ENCODE measurements around the gene SPAG5.

The SPAG5 gene

DNA sequence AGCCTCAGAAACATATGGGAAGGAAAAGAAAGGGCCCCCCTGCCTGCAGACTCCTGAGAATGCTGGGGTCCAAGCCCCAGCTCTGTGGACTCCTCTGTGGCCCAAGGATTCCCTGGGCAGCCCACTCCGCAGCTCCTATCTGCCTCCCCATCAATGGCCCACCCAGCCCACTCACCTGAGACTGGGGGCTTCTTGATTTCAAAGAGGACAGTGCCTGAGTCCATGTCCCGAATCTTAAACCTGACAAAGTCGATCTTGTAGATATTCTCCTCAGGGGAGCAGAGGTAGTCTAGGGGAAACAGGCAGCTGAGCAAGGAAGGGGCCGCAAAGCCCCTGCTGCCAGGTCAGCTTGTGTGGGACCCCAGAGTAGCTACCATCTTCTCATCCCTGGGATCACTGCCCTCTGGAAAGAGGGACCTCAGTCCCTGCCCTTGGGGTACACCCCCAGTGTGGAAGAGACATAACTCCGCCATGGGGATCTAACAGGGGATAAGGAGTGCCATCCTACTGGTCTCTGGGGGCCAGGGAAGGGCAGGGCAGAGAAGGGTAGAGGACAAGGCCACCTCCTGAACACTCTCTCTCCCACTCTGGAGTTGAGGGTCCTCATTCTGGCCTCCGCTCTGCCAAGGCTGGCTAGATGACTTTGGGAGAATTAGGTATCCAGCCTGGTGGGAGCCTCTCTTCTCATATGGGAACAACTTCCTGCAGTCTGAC, 50.3 kb downstream of the SPAG5 start:
- FAIRE-seq, result no peak
- TF ChIP-seq POLR2AphosphoS5 (IDR thresholded peaks at IDR 0.05; ENCODE audit: low read depth, low read length) (no peak), POLR2A (IDR thresholded peaks at IDR 0.05; ENCODE audit: low read depth, low read length) (no peak), TAF1 (IDR thresholded peaks at IDR 0.05; ENCODE audit: borderline replicate concordance, low read depth, low read length) (no peak)
- no peak for DNase-seq (ENCODE audit: insufficient read length)

DNA sequence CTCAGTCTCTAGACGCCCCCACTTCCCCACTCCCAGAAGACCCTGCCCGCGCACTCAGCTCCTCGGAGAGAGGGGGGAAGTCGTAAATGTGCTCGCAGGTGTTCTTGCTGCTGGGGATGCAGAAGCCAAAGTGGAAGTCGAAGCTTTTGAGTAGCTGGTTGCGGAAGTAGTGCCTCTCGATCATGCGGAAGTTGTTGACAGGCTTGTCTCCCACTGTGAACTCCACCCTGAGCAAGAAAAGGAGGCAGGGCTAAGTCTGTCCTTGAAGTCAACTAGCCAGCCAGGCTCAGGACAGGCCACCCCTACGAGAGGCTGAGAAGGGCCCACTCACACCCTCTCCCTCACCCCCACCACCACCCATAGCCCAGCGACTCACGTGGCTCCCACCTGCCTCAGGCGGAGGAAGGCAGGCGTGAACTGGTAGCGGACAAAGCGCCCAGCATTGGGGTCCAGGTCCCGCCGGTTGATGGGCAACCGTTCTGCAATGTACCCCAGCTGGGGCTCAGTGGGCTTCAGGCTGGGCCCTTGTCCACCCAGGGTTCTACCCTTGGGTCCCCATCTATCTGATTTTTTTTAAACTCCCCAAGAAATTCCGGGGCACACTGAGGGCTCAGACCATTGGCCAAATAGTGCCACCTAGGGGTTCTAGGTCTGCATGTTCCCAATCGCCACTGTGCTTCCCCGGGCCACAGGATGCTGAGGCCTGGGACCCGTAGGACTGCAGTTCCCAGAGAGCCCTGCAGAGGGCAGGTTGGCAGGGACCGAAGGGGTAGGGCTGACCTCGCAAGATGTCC, 51.0 kb downstream of the SPAG5 start:
- DNase-seq (ENCODE audit: insufficient read length) (peak; percentile 79), FAIRE-seq (peak; percentile 98)
- TF ChIP-seq TAF1 (IDR thresholded peaks at IDR 0.05; ENCODE audit: borderline replicate concordance, low read depth, low read length) (no peak), POLR2A (IDR thresholded peaks at IDR 0.05; ENCODE audit: low read depth, low read length) (no peak), POLR2AphosphoS5 (IDR thresholded peaks at IDR 0.05; ENCODE audit: low read depth, low read length) (no peak)

DNA sequence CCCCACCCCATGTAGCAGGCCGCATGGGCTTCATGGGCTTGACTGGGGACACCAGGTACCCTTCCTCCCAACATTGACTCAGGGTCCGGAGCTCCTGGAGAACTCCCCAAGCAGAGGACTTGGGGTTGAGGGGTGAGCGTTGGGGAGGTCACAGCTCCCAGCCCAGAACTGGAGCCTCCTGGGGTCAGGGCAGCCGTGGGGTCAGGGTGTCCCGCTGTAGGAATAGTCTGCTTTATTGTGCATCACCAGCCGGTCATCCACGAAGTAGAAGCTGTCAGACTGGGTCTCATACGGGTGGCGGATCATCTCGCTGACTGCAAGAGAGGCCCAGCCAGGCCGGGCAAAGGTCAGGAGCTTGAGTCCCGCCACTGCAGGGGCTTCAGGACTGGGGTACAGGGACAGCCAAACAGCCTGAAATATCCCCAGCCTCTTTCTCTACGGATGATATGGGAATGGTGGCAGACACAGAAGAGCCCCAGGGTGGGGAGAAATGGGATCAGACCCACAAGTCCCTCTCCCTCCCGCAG, 51.7 kb downstream of the SPAG5 start:
- TF ChIP-seq TAF1 (IDR thresholded peaks at IDR 0.05; ENCODE audit: borderline replicate concordance, low read depth, low read length), result no peak
- no peak for TF ChIP-seq POLR2A (IDR thresholded peaks at IDR 0.05; ENCODE audit: low read depth, low read length)
- TF ChIP-seq POLR2AphosphoS5 (IDR thresholded peaks at IDR 0.05; ENCODE audit: low read depth, low read length), result no peak
- FAIRE-seq (no peak), DNase-seq (ENCODE audit: insufficient read length) (no peak)

DNA sequence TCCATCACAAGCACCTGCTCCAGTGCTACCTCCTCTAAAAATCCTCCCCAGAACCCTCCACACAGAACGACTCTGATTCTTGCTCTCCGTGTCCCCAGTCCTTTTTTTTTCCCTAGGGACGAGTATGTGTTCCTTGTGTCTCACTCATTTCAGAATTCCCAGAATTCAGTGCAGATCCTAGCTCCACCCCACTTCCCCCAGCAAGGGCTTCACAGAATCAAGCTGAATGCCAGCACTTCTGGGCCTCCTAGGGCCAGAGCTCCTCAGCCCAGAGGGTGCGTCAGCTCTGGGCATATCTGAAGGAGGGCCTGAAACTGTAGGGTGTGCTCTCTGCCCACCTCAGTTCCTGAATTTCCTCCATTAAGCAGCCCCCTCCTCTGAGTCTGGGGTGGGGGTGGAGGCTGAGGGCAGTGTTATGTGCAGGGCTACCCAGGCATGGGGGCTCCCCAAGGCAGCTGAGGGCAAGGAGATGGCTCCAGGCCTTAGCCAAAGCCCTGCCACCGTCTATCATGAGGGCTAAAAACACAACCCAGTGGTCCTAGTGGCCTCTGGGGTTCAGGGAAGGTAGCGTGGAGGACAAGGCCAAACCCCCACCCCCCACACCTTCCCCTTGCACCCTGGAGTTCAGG, 52.9 kb downstream of the SPAG5 start:
- TF ChIP-seq POLR2AphosphoS5 (IDR thresholded peaks at IDR 0.05; ENCODE audit: low read depth, low read length), result no peak
- TF ChIP-seq POLR2A (IDR thresholded peaks at IDR 0.05; ENCODE audit: low read depth, low read length), result 0 out of 2 replicates have a peak, but pooled peaks have one; percentile 11
- no peak for TF ChIP-seq TAF1 (IDR thresholded peaks at IDR 0.05; ENCODE audit: borderline replicate concordance, low read depth, low read length)
- FAIRE-seq, result no peak
- DNase-seq (ENCODE audit: insufficient read length), result no peak

DNA sequence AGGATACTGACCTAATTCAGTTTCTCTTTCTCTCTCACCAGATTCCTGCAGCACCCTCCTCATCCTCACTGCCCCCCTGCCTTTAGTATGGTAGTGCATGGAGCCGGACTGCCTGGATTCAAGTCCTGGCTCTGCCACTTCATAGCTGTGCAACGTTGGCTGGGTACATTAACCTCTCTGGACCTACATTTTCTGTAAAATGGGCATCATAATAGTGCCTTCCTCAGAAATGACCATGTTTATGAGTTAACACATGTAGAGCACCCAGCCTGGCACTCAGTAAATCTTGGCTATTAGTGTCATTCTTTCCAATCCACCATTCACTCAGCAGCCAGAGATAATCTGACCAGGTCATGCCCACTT, 53.7 kb downstream of the SPAG5 start:
- TF ChIP-seq POLR2AphosphoS5 (IDR thresholded peaks at IDR 0.05; ENCODE audit: low read depth, low read length) (no peak), TAF1 (IDR thresholded peaks at IDR 0.05; ENCODE audit: borderline replicate concordance, low read depth, low read length) (no peak), POLR2A (IDR thresholded peaks at IDR 0.05; ENCODE audit: low read depth, low read length) (no peak)

DNA sequence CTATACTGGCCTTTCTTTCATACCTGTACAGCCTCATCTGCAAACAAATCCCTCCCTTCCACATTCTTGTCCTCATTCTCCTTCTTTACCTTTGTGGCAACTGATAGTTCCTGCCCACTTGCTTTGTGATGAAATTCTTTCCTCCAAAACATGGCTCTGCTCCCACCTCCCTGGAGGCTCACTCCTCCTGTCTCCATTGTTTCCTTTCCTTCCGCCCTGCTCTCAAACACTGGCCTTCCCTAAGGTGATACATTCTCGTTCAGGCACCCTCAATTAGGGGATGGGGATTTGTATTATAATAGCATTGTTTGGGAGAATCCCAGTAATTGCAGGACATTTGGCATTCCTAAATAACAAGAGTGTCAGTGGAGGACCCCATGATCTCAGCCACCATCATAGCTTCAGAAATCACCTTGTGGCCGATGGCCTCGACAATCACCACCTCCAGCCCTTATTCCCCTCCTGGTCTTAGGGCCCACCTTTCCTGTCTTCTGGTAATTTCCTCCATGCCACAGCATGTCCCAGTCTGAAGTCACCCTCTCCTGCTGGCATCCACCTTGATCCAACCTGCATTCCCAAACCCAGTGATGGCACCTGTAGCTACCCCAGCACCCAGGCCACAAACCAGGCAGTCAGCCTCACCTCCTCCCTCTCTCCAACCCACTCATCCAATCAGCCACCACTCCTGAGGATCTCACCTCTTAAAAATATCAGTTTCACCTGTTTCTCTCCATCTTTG, 54.3 kb downstream of the SPAG5 start:
- TF ChIP-seq POLR2AphosphoS5 (IDR thresholded peaks at IDR 0.05; ENCODE audit: low read depth, low read length) (no peak), POLR2A (IDR thresholded peaks at IDR 0.05; ENCODE audit: low read depth, low read length) (no peak)
- FAIRE-seq, result no peak
- no peak for DNase-seq (ENCODE audit: insufficient read length)

More for the DNA sequence above, 53.7 kb downstream of the SPAG5 start:
- FAIRE-seq (no peak), DNase-seq (ENCODE audit: insufficient read length) (no peak)

DNA sequence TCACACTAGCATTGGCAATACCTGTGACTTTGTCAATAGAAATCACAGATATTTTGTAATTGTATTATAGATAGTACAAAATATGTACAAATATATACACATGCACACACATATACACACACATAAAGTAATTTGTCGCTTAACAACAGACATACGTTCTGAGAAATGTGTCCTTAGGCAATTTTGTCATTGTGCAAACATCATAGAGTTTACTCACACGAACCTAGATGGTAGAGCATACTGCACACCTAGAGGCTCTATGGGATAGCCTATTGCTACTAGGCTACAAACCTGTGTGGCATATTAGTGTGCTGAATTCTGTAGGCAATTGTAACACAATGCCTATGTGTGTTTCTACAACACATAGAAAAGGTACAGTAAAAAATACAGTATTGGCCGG, 57.4 kb downstream of the SPAG5 start:
- TF ChIP-seq POLR2A (IDR thresholded peaks at IDR 0.05; ENCODE audit: low read depth, low read length) (no peak), POLR2AphosphoS5 (IDR thresholded peaks at IDR 0.05; ENCODE audit: low read depth, low read length) (no peak), TAF1 (IDR thresholded peaks at IDR 0.05; ENCODE audit: borderline replicate concordance, low read depth, low read length) (no peak)
- no peak for DNase-seq (ENCODE audit: insufficient read length)

DNA sequence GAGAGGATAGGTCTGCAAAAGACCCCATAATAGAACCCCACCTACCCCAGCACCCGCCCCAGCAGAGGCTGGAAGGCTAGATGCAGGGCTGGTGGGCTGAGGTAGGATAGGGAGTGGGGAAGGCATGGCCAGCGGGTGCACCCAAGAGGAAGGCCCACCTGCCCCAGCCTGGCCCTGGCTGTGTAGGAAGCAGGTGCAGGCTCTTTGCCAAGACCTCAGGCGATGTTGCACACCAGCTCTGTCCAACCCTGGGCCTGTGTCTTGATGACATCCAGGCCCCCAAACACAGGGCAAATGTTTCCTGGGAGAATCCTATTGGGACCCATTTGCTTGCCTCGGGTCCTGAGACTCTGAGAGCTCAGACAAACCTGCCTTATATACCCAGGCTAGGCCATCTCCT, 58.6 kb downstream of the SPAG5 start:
- DNase-seq (ENCODE audit: insufficient read length) (no peak), FAIRE-seq (no peak)
- no peak for TF ChIP-seq TAF1 (IDR thresholded peaks at IDR 0.05; ENCODE audit: borderline replicate concordance, low read depth, low read length)
- TF ChIP-seq POLR2A (IDR thresholded peaks at IDR 0.05; ENCODE audit: low read depth, low read length), result no peak
- no peak for TF ChIP-seq POLR2AphosphoS5 (IDR thresholded peaks at IDR 0.05; ENCODE audit: low read depth, low read length)

More for the DNA sequence above, 57.4 kb downstream of the SPAG5 start:
- FAIRE-seq, result no peak

DNA sequence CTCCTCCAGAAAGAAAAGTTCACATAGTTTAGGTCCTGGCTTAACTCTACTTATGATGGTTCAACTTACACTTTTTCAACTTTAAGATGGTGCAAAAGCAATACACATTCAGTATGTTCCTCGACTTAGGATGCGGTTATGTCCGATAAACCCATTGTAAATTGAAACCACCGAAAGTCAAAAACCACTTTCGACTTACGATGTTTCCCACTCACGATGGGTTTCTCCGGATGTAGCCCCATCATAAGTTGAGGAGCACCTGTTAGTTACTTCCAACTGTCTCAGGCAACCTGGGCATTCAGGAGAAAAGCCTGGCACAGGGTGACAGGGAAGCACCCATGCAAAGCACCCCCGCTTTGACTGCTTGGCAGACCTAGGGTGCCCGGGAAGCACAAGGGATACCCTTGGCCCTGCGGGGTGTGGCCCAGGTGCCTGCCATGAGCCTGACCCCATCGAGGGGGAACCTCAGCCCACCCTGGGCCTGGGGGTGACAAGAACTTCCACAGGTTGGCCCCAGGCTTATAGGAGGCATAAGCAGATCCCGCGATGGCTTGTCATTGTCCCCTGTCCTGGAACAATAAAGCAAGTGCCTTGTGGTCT, 60.4 kb downstream of the SPAG5 start:
- FAIRE-seq, result no peak
- no peak for DNase-seq (ENCODE audit: insufficient read length)
- no peak for TF ChIP-seq POLR2A (IDR thresholded peaks at IDR 0.05; ENCODE audit: low read depth, low read length)
- no peak for TF ChIP-seq TAF1 (IDR thresholded peaks at IDR 0.05; ENCODE audit: borderline replicate concordance, low read depth, low read length)
- TF ChIP-seq POLR2AphosphoS5 (IDR thresholded peaks at IDR 0.05; ENCODE audit: low read depth, low read length), result no peak

DNA sequence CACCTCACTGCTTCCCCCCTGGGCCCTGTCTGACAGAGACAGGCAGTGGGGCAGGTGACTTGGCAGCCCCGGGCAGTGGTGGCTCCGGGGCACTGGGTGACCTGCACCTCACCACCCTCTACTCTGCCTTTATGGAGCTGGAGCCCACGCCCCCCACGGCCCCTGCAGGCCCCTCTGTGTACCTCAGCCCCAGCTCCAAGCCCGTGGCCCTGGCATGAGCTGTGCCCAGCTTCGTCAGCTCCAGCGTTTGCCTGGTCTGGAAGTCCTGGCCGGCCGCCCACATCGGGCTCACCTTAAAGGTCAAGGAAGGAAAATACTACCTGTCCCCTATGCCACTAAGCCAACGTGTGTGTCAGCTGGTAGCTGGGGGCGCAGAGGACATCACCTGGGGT, 61.6 kb downstream of the SPAG5 start:
- FAIRE-seq, result no peak
- TF ChIP-seq POLR2A (IDR thresholded peaks at IDR 0.05; ENCODE audit: low read depth, low read length) (no peak), TAF1 (IDR thresholded peaks at IDR 0.05; ENCODE audit: borderline replicate concordance, low read depth, low read length) (no peak), POLR2AphosphoS5 (IDR thresholded peaks at IDR 0.05; ENCODE audit: low read depth, low read length) (no peak)
- no peak for DNase-seq (ENCODE audit: insufficient read length)

Measured in GM12892 (cell line).